ENCODE measurements around the gene MAEA. TPM values are rescaled to one million over a fixed set of nuclear protein-coding genes. Genes with fewer than 3 reads are reported as not detected.

The MAEA gene
- total RNA-seq, 1 donor from 2014 or later = 75.3 TPM

- DNase-seq (ENCODE audit: low spot score) = peak; percentile 58
Observed at GRCh38 chr4:1249731-1250526, 39.8 kb upstream of the MAEA start.

- DNase-seq (ENCODE audit: low spot score) = no peak
Observed at GRCh38 chr4:1250527-1250812, 39.2 kb upstream of the MAEA start.

DNA sequence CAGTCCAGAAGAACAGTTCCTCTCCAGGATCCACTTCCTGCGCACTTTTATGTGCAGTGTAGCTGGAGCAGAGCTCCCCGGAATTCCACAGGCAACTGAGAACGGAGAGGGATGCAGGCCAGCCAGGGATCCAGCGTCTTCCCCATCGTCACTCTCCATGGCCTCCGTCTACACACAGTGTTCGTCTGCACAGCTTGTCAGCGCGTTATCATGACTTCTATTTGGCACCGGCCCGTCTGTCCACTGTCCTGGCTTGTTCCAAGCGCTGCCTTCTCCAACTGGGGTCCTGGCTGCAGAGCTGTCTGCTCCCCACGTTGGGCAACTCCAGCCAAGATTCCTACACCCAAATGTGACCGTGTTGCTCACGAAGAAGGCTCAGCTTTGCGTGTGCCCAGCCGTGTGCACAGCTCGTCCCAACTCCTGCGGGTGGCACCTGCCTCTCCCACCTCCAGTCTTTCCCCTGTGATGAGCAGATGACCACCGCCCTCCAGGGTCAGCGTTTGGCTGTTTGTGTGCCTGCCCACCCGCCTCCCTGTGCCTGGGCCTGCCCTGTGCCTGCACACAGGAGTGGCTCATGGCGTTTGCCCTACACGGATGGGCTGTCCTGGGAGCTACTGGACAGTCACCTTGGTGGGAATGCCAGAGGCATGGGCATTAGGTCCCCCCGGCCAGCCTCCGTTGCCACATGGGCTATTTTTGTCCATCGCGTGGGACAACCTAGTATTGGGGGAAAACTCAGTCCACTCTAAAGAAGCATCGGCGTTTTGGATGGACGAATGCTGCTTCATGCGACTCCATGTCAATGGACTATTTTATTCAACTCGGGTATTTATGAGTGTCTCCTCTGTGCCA lies 38.5 kb upstream of the MAEA start:
- no peak for DNase-seq (ENCODE audit: low spot score)

- DNase-seq (ENCODE audit: low spot score) = no peak
Observed at GRCh38 chr4:1251773-1252066, 38.0 kb upstream of the MAEA start.

- DNase-seq (ENCODE audit: low spot score) = no peak
Observed at GRCh38 chr4:1252928-1253492, 36.7 kb upstream of the MAEA start.

GRCh38 chr4:1253831-1254230 lies 35.9 kb upstream of the MAEA start:
- DNase-seq (ENCODE audit: low spot score) = no peak

- DNase-seq (ENCODE audit: low spot score) = no peak
Observed at GRCh38 chr4:1255151-1255550, 34.5 kb upstream of the MAEA start.

- no peak for DNase-seq (ENCODE audit: low spot score)
Observed at GRCh38 chr4:1255699-1256098, 34.0 kb upstream of the MAEA start.

GRCh38 chr4:1258457-1258856 lies 31.2 kb upstream of the MAEA start:
- DNase-seq (ENCODE audit: low spot score) = no peak

GRCh38 chr4:1259966-1260365 lies 29.7 kb upstream of the MAEA start:
- DNase-seq (ENCODE audit: low spot score) = no peak

DNA sequence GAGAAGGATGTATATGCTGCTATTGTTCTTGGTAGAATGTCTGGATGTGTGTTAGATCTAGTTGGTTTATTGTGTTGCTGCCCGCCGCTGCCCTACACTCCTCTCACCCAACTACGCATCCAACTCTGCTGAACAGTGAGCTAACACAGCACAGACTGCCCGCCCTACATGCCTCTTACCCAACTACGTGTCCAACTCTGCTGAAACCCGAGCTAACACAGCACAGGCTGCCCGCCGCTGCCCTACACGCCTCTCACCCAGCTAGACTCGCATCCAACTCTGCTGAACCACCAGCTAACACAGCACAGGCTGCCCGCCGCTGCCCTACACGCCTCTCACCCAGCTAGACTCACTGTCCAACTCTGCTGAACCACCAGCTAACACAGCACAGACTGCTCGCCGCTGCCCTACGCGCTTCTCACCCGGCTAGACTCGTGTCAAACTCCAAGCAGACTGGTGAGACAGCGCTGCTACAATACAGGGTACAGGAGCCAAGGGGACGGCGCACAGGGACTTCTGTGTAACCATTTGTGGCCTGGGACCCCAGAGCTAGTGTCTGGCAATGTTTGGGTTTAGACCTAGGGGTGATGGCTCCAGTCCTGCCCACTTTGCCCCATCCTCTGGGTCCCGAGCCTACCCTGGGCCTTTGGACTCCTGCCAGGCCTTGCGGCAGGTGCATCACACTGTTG lies 29.1 kb upstream of the MAEA start:
- DNase-seq (ENCODE audit: low spot score) = no peak

- DNase-seq (ENCODE audit: low spot score) = no peak
Observed at GRCh38 chr4:1261107-1261928, 28.4 kb upstream of the MAEA start.

GRCh38 chr4:1264942-1265341 lies 24.7 kb upstream of the MAEA start:
- no peak for DNase-seq (ENCODE audit: low spot score)

GRCh38 chr4:1265351-1265750 lies 24.3 kb upstream of the MAEA start:
- DNase-seq (ENCODE audit: low spot score) = no peak

- no peak for DNase-seq (ENCODE audit: low spot score)
Observed at GRCh38 chr4:1266881-1267763, 22.6 kb upstream of the MAEA start.

DNA sequence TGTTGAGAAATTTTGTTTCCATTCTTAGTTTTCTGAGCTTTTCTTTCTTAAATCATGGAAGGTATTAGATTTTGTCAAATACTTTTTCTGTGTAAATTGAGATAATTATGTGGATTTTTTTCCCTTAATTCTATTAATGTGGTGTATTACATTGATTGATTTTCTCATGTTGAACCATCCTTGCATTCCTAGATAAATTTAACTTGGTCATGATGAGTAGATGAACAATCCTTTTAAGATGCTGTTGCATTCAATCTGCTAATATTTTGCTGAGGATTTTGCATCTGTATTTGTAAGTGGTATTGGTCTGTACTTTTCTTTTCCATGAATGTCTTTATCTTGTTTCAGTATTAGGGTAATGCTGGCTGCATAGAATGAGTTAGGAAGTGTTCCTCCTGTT lies 20.5 kb upstream of the MAEA start:
- no peak for DNase-seq (ENCODE audit: low spot score)

DNA sequence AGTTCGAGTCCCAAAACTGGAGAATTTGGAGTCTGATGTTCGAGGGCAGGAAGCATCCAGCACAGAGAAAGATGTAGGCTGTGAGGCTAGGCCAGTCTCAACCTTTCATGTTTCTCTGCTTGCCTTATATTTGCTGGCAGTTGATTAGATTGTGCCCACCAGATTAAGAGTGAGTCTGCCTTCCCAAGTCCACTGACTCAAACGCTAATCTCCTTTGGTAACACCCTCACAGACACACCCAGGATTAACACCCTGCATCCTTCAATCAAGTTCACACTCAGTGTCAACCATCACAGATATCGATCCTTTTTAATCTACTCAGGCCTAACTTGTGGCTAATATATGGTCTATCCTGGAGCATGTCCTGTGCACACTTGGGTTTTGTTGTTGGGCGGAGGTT lies 18.0 kb upstream of the MAEA start:
- DNase-seq (ENCODE audit: low spot score) = no peak

DNA sequence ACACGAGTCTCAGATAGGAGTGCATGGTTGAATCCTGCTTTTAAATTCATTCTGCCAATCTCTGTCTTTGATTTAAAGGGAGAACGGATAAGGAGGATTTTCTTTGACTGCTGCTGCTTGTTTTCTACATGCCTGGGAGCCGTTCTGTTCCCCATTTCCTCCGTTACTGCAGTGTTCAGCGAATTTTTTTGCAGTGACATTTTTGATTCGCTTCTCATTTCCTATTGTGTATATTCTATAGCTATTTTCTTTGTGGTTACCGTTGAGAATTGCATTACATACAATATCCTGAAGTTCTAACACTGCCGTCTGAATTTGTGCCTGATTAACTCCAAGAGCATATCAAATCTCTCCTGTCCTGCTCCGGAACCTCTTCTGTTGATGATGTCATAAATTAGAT lies 14.8 kb upstream of the MAEA start:
- DNase-seq (ENCODE audit: low spot score) = no peak

DNA sequence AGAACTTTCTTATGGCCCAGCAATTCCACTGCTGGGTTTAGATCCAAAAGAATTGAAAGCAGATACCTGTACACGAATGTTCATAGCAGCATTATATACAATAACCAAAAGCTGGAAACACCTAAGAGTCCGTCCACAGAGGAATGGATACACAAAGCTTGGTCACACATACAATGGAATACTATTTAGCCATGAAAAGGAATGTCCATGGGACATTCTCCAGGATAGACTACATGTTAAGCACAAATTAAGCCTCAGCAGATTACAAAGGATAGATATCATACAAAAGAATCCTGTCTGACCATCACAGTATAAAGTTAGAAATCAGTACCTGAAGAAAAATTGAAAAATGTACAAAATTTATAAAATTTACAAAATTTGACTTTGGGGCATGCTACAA lies 12.7 kb upstream of the MAEA start:
- no peak for DNase-seq (ENCODE audit: low spot score)
